Gastrocnemius medialis (tissue), 4 donors: ENCODE data around the gene ADAMTSL5.
"Not testable (repeated sequence)": the region's sequence is repeated elsewhere in the genome, so short reads cannot be mapped to it uniquely, and the experiment has no call there.

Experiments
- POLR2A ChIP-seq, 2 donors: fragments of 450-650 bp; IDR thresholded peaks; one replicate each; pipeline ENCODE4 v1.6.1; 2017; ENCODE audit warnings: antibody characterized with exemption in 2 of 2, mild to moderate bottlenecking in 2 of 2, moderate library complexity in 2 of 2
- TF ChIP-seq, protein P1 (sequence below), 5 experiments: fragments of 450-650 bp in 3 of 5; fragments of 200-600 bp in 2 of 5; sonication (generic) in 2 of 5; IDR thresholded peaks in 4 of 5; conservative IDR thresholded peaks in 1 of 5; 1 replicate in 4 of 5; 2 replicates in 1 of 5; pipeline ENCODE4 v1.5.1; 2016 to 2019; ENCODE audit warnings: antibody characterized with exemption in 5 of 5, mild to moderate bottlenecking in 3 of 5, moderate library complexity in 3 of 5

DNA sequence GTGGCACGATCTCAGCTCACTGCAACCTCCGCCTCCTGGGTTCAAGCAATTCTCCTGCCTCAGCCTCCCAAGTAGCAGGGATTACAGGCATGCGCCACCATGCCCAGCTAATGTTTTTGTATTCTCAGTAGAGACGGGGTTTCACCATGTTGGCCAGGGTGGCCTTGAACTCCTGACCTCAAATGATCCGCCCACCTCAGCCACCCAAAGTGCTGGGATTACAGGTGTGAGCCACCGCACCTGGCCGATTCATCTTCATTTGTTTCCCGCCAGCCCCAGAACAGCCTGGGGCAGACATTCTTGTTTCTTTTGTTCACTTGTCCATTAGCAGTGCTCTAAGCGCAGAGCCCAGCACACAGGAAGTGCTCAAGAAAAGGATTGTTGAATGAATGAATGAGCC, 35.8 kb downstream of the ADAMTSL5 start:
- TF ChIP-seq, protein P1, sequence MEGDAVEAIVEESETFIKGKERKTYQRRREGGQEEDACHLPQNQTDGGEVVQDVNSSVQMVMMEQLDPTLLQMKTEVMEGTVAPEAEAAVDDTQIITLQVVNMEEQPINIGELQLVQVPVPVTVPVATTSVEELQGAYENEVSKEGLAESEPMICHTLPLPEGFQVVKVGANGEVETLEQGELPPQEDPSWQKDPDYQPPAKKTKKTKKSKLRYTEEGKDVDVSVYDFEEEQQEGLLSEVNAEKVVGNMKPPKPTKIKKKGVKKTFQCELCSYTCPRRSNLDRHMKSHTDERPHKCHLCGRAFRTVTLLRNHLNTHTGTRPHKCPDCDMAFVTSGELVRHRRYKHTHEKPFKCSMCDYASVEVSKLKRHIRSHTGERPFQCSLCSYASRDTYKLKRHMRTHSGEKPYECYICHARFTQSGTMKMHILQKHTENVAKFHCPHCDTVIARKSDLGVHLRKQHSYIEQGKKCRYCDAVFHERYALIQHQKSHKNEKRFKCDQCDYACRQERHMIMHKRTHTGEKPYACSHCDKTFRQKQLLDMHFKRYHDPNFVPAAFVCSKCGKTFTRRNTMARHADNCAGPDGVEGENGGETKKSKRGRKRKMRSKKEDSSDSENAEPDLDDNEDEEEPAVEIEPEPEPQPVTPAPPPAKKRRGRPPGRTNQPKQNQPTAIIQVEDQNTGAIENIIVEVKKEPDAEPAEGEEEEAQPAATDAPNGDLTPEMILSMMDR (IDR thresholded peaks at IDR 0.05 in 4 of 5, conservative IDR thresholded peaks at IDR 0.05 in 1 of 5): not testable (repeated sequence)
- TF ChIP-seq POLR2A (IDR thresholded peaks at IDR 0.05): not testable (repeated sequence)
